GM18909 (cell line): ENCODE data around the gene SLC29A3.

Experiments used
- ATAC-seq: cut with Tn5 transposase; IDR thresholded peaks from one replicate; pipeline ENCODE4 v1.9.1; 2021; ENCODE audit warnings: mild to moderate bottlenecking; ENCODE audit not compliant: unreplicated experiment, poor library complexity

SLC29A3 gene

GRCh38 chr10:71362141-71362540 lies 43.1 kb downstream of the SLC29A3 start:
- no peak for ATAC-seq

DNA sequence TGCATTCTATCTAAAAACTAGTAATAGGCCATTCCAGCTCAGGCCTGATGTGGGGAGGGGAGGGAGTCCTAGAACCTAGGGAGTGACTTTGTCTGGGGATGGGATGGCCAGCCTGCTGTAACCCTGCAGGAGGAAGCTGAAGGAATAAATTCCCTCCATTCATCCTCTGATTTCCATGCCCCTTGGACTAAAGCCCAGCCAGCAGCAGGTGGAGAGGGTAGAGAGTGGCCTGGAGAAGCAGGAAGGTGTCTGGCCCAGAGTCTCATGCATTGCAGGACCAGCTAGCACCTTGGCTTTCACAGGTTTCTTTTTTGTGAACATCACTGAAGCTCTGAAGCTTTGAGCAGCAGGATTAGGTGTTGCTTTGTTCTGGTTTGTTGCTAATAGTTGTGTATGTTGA lies 44.9 kb downstream of the SLC29A3 start:
- no peak for ATAC-seq

DNA sequence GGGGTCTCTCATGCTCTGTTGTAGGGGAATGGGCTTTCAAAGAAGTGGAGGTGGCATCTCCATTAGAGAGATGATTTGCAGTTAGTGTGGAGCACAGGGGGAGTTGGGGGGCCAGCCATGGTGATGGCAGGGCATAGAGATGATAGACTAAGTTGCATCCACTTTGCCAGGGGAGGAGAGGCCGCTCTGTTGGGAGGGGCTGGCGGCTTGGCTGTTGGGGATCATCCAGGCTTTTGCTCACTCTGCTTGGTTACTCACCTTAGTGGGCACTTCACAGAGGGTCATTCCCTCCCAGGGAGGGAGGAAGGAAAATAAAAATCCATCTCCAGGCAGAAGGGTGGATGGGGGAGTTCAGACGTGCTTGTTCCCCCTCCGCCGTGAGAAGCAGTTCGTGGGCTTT lies 46.3 kb downstream of the SLC29A3 start:
- no peak for ATAC-seq

DNA sequence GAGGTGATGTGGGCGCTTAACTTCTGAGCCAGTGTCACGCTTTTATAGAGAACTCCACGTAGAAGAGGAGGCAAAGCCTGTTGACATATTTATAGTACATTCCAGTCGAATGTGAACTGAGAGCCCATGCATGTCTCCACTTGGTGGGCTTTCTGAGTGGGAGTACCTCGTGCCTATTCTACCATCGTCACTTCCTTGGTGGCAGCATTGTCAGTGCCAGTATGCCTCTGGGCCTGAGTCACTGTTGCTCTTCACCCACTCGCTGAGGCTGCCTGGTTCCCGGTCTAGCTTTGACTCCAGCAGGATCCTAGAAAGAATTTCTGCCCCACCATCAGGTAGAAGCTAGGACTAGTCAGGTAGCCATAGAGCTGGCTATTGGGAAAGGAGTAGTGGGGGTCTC lies 47.6 kb downstream of the SLC29A3 start:
- ATAC-seq: no peak

GRCh38 chr10:71367271-71367670 lies 48.2 kb downstream of the SLC29A3 start:
- no peak for ATAC-seq

- ATAC-seq: no peak
Measured at GRCh38 chr10:71368176-71368575, 49.1 kb downstream of the SLC29A3 start.

DNA sequence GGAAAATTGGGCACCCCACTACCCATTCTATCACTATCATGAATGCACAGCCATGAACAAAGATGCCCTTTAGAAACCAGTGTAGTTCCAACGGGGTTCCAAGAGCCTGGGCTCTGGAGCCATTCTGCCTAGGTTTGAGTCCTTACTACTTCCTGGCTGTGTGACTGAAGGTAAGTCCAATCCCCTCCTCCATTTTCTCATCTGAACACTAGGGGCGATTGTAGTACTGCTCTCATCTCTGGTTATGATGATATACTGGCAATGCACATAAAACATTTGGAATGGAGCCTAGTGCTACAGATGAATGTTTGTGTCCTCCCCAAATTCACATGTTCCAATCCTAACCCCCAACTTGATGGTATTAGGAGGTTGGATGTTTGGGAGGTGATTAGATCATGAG lies 49.6 kb downstream of the SLC29A3 start:
- ATAC-seq: no peak

- ATAC-seq: no peak
Measured at GRCh38 chr10:71369602-71370001, 50.5 kb downstream of the SLC29A3 start.

DNA sequence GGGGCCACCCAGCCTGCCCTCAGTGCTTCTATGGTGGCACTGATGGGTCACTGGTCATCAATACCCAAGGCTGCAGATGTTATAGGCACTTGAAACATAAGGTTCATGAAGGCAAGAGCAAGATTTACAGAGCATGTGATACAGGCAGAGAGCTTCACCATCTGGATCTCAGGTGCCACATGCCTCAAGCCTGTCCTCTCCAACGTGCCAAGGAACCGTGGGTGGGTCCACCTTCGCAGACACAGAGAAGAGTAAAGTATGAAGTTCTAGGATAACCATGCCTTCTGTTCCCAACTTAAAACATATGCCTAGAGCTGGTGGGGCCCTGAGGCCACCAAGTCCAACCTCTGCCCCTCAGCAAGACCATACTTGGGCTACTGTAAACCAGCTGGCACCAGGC lies 51.0 kb downstream of the SLC29A3 start:
- no peak for ATAC-seq

DNA sequence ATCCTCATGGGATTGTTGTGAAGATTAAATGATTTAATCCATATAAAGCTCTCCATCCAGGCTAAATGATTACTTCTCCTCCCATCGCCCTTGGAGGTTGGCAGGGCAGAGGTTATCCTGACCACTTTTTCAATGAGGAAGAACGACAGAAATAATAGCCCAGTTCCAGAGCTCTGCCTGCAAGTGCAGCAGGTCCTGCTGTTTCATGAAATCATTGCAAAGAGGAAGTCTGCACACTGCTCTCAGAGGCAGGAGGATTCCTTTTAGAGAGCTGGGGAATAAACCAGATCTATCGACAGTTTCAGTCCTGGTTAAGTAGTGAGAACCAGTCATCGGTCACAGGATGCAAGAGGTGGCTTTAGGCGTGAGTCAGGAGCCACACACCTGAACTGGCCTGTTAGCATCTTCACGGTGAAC lies 52.7 kb downstream of the SLC29A3 start:
- ATAC-seq: no peak

DNA sequence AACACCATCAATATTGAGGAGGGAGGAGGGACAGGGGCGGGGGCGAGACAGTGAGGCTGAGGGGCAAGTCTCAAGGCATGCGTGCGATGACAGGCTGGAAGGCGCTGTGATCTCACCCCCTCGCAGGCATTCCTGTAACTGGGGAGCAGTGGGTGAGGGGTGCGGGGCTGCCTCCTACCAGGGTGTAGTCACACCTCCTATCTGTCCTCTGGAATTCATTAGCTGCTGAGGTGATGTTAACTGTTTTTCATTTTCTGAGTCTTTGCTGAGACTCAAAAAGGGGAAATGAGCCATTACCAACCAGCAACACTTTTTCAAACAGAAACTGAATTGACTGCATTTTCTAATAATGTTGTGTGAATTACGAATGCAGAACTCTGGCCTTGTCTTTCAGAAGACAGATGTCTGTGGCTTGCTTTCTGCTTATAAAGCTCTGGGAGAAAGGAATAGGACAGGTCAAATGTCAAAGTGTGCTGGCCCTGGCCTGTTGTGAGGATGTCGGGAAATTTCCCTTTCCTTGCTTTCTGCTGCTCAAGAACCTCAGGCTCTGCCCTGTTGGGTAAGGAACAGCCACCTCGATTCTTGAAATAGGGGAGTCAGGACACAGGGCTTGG lies 53.9 kb downstream of the SLC29A3 start:
- peak; percentile 55 for ATAC-seq

DNA sequence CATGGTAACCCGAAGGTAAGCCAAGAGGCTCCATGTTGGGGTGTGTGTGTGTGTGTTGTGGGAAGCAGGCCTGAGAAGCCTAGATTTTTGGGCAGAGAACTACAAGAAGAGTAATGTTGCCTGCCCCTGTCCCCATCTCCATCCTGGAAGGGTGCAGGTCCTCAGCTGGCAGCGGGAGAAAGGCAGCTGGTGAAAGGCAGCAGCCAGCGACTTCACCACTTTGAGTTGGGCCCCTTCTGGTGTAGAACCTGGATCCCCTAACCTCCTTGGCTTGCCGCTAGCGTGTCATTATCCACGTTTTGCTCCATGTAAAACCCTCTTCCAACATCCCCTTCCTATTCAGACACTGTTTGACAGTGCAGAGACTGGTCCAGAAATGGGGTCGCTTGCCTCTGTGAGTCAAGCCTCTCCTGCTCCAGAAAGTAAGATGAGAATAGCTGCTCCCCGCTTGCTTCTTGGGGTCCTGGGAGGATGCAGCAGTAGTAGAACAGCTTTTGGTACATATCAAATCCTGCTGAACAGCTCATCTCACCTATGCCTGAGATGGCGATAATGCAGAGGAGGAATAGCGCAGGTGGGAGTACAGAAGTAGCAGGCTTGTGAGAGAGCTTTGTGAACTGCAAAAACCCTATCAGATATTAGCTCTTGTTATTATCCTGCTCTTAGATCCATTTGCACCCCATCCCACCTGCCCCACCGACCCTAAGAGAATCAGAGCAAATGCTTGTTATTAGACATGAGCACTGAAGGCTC lies 55.6 kb downstream of the SLC29A3 start:
- no peak for ATAC-seq

DNA sequence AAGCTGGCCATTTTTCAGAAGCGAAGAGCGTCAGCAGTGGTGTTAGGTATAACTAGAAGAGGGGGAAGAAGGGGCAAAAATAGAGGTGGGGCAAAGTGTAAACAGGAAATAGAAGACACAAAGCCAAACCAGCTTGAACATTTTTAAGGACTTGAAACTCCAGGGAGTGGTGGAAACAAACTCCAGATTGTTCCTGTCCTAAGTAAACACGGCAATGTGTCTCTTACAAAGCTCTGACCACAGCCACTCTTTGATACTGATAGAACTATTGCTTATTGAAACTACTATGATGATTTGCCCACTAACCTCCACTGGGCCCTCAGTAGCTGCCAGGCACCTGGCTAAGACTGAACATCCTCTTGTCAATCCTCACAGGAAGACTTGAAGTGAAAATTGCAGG lies 56.9 kb downstream of the SLC29A3 start:
- ATAC-seq: no peak

- no peak for ATAC-seq
Measured at GRCh38 chr10:71378336-71379117, 59.5 kb downstream of the SLC29A3 start.

GRCh38 chr10:71379118-71379766 lies 60.2 kb downstream of the SLC29A3 start:
- ATAC-seq: no peak

GRCh38 chr10:71380841-71381240 lies 61.8 kb downstream of the SLC29A3 start:
- no peak for ATAC-seq

DNA sequence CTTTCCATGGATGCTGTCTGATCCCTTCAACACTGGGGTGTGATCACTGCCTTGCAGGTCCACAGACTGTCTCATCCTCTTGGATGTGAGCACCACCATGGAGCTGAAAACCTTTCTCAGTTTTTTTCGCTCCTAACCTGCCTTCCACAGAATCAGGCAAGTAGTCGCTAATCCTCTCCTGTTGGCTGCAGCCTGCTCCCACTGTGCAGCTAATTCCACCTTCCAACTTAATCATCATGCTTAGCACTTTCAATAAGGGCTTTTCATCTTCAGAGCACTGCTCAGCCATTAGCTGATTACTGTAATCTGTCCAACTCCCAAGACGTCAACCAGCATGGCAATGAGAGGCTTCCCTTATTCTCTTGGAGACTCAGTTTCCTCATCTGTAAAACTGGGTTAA lies 62.6 kb downstream of the SLC29A3 start:
- ATAC-seq: no peak

DNA sequence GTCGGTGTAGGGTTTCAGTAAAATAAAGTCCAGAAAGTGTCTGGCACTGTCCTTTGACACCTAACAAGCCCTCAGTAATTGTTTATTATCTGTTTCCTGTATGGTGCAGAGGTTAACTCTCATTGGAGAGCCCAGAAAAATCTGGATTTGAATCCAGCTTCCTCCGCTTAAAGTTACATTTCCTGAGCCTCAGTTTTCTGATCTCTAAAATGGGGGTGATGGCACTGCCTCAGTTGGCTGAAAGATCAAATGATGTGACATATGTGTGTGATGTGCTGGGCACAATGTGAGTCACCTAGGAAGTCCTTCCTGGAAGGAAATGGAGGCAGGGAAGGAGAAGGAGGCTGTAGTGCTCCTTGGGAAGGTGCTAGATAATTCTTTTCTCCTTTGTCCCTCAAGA lies 63.0 kb downstream of the SLC29A3 start:
- no peak for ATAC-seq

DNA sequence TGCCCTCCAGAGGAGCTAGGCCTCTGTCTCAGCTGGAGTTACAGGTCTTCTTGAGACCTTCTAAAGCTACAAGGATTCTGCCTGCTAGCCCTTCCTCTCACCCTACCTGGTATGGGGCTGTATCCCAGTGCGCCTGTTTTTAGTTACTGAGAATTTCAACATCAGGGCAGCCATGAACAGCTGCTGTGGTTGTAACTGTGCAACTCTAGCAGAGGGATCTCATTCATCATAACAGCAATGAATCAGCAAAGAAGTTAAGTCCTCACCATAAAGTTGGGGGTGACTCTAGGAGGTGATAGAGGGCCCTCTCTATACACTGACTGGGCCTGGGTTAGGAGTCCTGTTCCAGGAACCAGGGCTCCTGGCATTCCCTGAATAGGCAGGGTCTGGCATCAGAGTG lies 63.7 kb downstream of the SLC29A3 start:
- ATAC-seq: no peak

DNA sequence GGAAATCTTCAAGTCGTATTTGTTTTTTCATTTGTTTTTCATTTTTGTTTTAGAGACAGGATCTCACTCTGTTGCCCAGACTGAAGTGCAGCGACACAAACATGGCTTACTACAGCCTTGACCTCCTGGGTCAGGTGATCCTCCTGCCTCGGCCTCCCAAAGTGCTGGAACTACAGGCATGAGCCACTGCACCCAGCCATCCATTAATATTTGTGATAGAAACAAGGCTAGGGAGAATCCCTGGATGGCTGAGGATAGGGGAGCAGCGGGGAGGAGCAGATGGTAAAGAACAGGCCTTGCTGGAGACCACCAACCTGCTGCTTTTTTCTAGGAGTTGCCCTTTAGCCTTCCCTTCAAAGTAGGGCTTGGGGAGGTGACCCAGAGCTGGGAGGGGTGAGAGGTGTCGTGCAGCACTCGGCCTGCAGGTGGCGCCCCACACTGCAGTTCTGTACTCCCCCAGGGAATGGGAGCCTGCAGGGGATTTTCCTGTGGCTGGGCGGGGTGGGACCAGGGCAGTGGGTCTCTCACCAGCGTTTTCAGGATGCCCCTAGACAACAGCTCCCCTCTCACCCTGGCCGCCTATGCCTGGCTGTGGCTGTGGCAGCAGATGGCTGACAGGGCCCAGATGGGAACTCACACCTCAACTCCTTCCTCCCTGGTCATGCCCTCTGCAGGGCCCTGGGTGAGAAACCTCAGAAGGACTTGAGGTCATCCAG lies 65.1 kb downstream of the SLC29A3 start:
- peak; percentile 51 for ATAC-seq
